Measurements from ENCODE around the gene MTMR12.
A peak's percentile ranks its signal among the peaks of the same experiment; 100 is the strongest.

The MTMR12 gene, protein sequence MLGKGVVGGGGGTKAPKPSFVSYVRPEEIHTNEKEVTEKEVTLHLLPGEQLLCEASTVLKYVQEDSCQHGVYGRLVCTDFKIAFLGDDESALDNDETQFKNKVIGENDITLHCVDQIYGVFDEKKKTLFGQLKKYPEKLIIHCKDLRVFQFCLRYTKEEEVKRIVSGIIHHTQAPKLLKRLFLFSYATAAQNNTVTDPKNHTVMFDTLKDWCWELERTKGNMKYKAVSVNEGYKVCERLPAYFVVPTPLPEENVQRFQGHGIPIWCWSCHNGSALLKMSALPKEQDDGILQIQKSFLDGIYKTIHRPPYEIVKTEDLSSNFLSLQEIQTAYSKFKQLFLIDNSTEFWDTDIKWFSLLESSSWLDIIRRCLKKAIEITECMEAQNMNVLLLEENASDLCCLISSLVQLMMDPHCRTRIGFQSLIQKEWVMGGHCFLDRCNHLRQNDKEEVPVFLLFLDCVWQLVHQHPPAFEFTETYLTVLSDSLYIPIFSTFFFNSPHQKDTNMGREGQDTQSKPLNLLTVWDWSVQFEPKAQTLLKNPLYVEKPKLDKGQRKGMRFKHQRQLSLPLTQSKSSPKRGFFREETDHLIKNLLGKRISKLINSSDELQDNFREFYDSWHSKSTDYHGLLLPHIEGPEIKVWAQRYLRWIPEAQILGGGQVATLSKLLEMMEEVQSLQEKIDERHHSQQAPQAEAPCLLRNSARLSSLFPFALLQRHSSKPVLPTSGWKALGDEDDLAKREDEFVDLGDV

DNA sequence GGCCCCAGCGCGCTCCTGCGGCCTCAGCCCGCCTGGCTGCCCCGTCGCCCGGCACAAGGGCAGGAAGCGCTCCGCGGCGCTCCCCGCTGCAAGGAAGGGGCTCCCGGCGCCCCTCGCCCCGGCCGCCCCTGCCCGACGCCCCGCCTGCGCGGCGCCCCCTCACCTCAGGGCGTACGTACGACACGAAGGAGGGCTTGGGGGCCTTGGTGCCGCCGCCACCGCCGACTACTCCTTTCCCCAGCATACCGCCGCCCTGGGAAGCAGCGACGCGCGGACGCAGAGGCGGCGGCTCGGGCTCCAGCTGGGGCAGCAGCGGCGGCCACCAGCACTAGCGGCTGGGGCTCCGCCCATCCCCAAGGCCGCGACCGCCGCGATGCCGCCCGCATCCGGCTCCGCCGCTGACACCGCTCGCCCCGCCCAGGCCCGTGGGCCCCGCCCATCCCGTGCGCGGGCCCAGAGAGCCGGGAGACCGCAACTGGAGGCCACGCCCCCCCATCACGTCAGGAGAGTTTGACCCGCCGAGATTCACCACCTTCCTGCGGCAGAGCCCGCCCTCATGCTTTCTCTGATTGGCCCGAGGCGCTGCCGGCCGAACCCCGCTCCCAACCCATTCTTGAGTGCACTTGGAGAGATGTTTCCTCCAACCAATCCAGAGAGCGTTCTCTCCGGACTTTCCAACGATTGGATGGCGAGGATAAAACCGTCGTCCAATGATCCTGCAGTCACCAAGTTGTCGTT lies at the start of gene MTMR12:
Gene MTMR12, minus strand, starts transcription at position 345 of the 738 bp plus-strand sequence. Its CDS starts 101 bp downstream, at position 244.
- Histone ChIP-seq H3K36me3 (ENCODE audit: insufficient read depth, low read length) (no peaks in the 10 kb centered on the region), H3K9me3 (ENCODE audit: low read length) (no peaks in the 10 kb centered on the region), H2AFZ (ENCODE audit: low read depth, low read length) (peak within 1 kb of the TSS; percentile 75), H3K4me1 (ENCODE audit: insufficient read depth, low read length) (peaks cover 8% of the 10 kb centered on the region), H3K4me3 (ENCODE audit: low read length) (peak within 1 kb of the TSS; percentile 95), H3K27me3 (ENCODE audit: insufficient read depth, low read length) (no peaks in the 10 kb centered on the region)

DNA sequence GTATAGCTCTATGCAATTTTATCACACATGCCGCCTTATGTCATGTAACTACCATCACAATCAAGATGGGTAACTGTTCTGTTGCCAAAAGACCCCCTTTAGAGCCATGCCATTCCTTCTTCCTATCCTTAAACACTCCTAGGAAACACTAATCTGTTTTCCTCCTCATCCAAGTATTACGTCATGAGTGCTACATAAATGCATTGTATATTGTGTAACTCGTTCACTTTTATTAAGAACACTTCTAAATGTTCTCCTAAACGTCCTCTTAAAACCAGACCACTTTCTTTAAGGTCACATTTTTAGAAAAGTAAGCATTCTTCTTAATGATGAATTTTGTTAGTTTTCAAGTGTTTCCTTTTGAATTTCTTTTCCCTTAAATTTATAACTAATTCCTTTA lies 49.8 kb upstream of the MTMR12 start:
- H3K4me1 ChIP-seq (ENCODE audit: insufficient read depth, low read length), result no peaks in the 10 kb centered on the region
- H3K27me3 ChIP-seq (ENCODE audit: insufficient read depth, low read length), result no peaks in the 10 kb centered on the region
- H3K9me3 ChIP-seq (ENCODE audit: low read length), result no peaks in the 10 kb centered on the region
- no peak overlapping the region for H3K4me3 ChIP-seq (ENCODE audit: low read length)
- H2AFZ ChIP-seq (ENCODE audit: low read depth, low read length), result no peak overlapping the region
- peaks cover 75% of the 10 kb centered on the region for H3K36me3 ChIP-seq (ENCODE audit: insufficient read depth, low read length)

- H3K36me3 ChIP-seq (ENCODE audit: insufficient read depth, low read length), result peaks cover 75% of the 10 kb centered on the region
- no peaks in the 10 kb centered on the region for H3K27me3 ChIP-seq (ENCODE audit: insufficient read depth, low read length)
- H2AFZ ChIP-seq (ENCODE audit: low read depth, low read length), result no peak overlapping the region
- no peaks in the 10 kb centered on the region for H3K9me3 ChIP-seq (ENCODE audit: low read length)
- no peaks in the 10 kb centered on the region for H3K4me1 ChIP-seq (ENCODE audit: insufficient read depth, low read length)
- no peak overlapping the region for H3K4me3 ChIP-seq (ENCODE audit: low read length)
Observed at GRCh38 chr5:32360906-32361305, 48.2 kb upstream of the MTMR12 start.

DNA sequence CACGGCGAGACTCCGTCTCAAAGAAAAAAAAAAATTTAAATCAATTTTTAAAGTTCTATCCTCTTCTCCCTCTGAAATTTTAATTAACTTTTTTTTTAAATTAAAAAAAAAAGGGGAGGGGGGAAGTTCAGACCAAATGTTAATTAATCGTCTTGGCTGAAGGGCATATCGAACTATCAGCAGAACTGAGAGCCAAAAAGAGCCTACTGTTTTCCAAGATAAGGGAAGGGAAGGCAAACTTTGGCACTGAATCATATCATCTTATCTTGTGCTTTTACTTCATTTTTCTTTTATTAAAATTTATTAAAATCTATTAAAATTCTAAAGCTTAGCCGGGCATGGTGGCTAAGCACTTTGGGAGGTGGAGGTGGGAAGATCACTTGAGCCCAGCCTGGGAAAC lies 45.9 kb upstream of the MTMR12 start:
- Histone ChIP-seq H3K36me3 (ENCODE audit: insufficient read depth, low read length) (peaks cover 71% of the 10 kb centered on the region), H2AFZ (ENCODE audit: low read depth, low read length) (no peak overlapping the region), H3K27me3 (ENCODE audit: insufficient read depth, low read length) (no peaks in the 10 kb centered on the region), H3K4me3 (ENCODE audit: low read length) (no peak overlapping the region), H3K9me3 (ENCODE audit: low read length) (no peaks in the 10 kb centered on the region), H3K4me1 (ENCODE audit: insufficient read depth, low read length) (no peaks in the 10 kb centered on the region)

GRCh38 chr5:32357658-32358057 lies 44.9 kb upstream of the MTMR12 start:
- Histone ChIP-seq H2AFZ (ENCODE audit: low read depth, low read length) (no peak overlapping the region), H3K9me3 (ENCODE audit: low read length) (no peaks in the 10 kb centered on the region), H3K4me1 (ENCODE audit: insufficient read depth, low read length) (no peaks in the 10 kb centered on the region), H3K36me3 (ENCODE audit: insufficient read depth, low read length) (peaks cover 62% of the 10 kb centered on the region), H3K27me3 (ENCODE audit: insufficient read depth, low read length) (no peaks in the 10 kb centered on the region), H3K4me3 (ENCODE audit: low read length) (no peak overlapping the region)

DNA sequence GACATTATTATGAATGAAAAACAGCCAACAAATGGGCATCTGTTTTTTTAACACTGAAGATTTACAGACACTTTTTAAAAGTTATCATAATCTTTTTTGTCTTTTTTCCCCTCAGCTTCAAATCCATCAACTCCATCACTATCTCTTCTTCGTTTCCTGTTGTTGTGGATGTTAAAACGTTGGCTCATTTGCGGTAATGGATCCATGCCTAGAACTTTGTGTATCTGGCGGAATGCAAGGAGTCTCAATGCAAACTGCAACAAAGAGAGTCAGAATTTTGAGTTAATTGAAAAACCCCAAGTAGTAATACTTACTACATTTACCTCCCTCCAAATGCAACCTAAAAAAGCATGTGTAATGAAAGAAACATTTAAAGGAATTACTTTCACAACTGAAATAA lies 42.9 kb upstream of the MTMR12 start:
- Histone ChIP-seq H3K4me3 (ENCODE audit: low read length) (no peak overlapping the region), H2AFZ (ENCODE audit: low read depth, low read length) (no peak overlapping the region), H3K36me3 (ENCODE audit: insufficient read depth, low read length) (peaks cover 45% of the 10 kb centered on the region)

DNA sequence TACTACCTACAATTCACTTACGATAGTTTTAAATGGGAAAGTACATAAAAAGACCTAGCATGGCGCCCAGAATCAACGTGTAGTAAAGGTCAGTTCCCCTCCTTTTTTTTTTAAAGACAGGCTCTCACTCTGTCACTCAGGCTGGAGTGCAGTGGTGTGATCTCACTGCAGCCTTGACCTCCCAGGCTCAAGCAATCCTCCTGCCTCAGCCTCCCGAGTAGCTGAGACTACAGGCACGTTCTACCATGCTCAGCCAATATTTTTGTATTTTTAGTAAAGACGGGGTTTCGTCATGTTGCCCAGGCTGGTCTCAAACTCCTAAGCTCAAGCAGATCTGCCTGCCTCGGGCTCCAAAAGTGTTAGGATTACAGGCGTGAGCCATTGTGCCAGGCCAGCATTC lies 40.7 kb upstream of the MTMR12 start:
- Histone ChIP-seq H2AFZ (ENCODE audit: low read depth, low read length) (no peak overlapping the region), H3K36me3 (ENCODE audit: insufficient read depth, low read length) (peaks cover 26% of the 10 kb centered on the region)

More for the DNA sequence above, 42.9 kb upstream of the MTMR12 start:
- no peaks in the 10 kb centered on the region for H3K9me3 ChIP-seq (ENCODE audit: low read length)
- H3K4me1 ChIP-seq (ENCODE audit: insufficient read depth, low read length), result no peaks in the 10 kb centered on the region
- H3K27me3 ChIP-seq (ENCODE audit: insufficient read depth, low read length), result no peaks in the 10 kb centered on the region

GRCh38 chr5:32352685-32353084 lies 39.9 kb upstream of the MTMR12 start:
- no peak overlapping the region for H2AFZ ChIP-seq (ENCODE audit: low read depth, low read length)
- H3K27me3 ChIP-seq (ENCODE audit: insufficient read depth, low read length), result no peaks in the 10 kb centered on the region
- no peak overlapping the region for H3K4me3 ChIP-seq (ENCODE audit: low read length)
- H3K4me1 ChIP-seq (ENCODE audit: insufficient read depth, low read length), result peaks cover 8% of the 10 kb centered on the region
- no peaks in the 10 kb centered on the region for H3K9me3 ChIP-seq (ENCODE audit: low read length)
- peaks cover 22% of the 10 kb centered on the region for H3K36me3 ChIP-seq (ENCODE audit: insufficient read depth, low read length)

More for the DNA sequence above, 40.7 kb upstream of the MTMR12 start:
- peaks cover 2% of the 10 kb centered on the region for H3K4me1 ChIP-seq (ENCODE audit: insufficient read depth, low read length)
- H3K4me3 ChIP-seq (ENCODE audit: low read length), result no peak overlapping the region
- H3K9me3 ChIP-seq (ENCODE audit: low read length), result no peaks in the 10 kb centered on the region
- no peaks in the 10 kb centered on the region for H3K27me3 ChIP-seq (ENCODE audit: insufficient read depth, low read length)

GRCh38 chr5:32346869-32347268 lies 34.1 kb upstream of the MTMR12 start:
- Histone ChIP-seq H3K36me3 (ENCODE audit: insufficient read depth, low read length) (no peaks in the 10 kb centered on the region), H3K4me1 (ENCODE audit: insufficient read depth, low read length) (peaks cover 19% of the 10 kb centered on the region), H2AFZ (ENCODE audit: low read depth, low read length) (no peak overlapping the region), H3K4me3 (ENCODE audit: low read length) (no peak overlapping the region), H3K9me3 (ENCODE audit: low read length) (no peaks in the 10 kb centered on the region), H3K27me3 (ENCODE audit: insufficient read depth, low read length) (no peaks in the 10 kb centered on the region)

- Histone ChIP-seq H3K4me1 (ENCODE audit: insufficient read depth, low read length) (peaks cover 15% of the 10 kb centered on the region), H3K36me3 (ENCODE audit: insufficient read depth, low read length) (no peaks in the 10 kb centered on the region), H3K4me3 (ENCODE audit: low read length) (no peak overlapping the region), H2AFZ (ENCODE audit: low read depth, low read length) (no peak overlapping the region), H3K9me3 (ENCODE audit: low read length) (peaks cover 3% of the 10 kb centered on the region), H3K27me3 (ENCODE audit: insufficient read depth, low read length) (no peaks in the 10 kb centered on the region)
Observed at GRCh38 chr5:32343058-32343672, 30.4 kb upstream of the MTMR12 start.

- Histone ChIP-seq H3K27me3 (ENCODE audit: insufficient read depth, low read length) (no peaks in the 10 kb centered on the region), H3K36me3 (ENCODE audit: insufficient read depth, low read length) (no peaks in the 10 kb centered on the region), H2AFZ (ENCODE audit: low read depth, low read length) (no peak overlapping the region), H3K4me3 (ENCODE audit: low read length) (no peak overlapping the region), H3K9me3 (ENCODE audit: low read length) (peaks cover 3% of the 10 kb centered on the region), H3K4me1 (ENCODE audit: insufficient read depth, low read length) (peaks cover 11% of the 10 kb centered on the region)
Observed at GRCh38 chr5:32342656-32343055, 29.9 kb upstream of the MTMR12 start.

- no peaks in the 10 kb centered on the region for H3K27me3 ChIP-seq (ENCODE audit: insufficient read depth, low read length)
- no peak overlapping the region for H2AFZ ChIP-seq (ENCODE audit: low read depth, low read length)
- H3K36me3 ChIP-seq (ENCODE audit: insufficient read depth, low read length), result no peaks in the 10 kb centered on the region
- H3K4me1 ChIP-seq (ENCODE audit: insufficient read depth, low read length), result peaks cover 8% of the 10 kb centered on the region
- H3K9me3 ChIP-seq (ENCODE audit: low read length), result peaks cover 3% of the 10 kb centered on the region
- no peak overlapping the region for H3K4me3 ChIP-seq (ENCODE audit: low read length)
Observed at GRCh38 chr5:32339878-32340277, 27.1 kb upstream of the MTMR12 start.
